ENCODE results near the gene TRERF1. TPM values are rescaled to one million over a fixed set of nuclear protein-coding genes. Genes with fewer than 3 reads are reported as not detected.

Gene TRERF1
- total RNA-seq, 1 donor from 2014 or later, result 6.2 TPM

DNA sequence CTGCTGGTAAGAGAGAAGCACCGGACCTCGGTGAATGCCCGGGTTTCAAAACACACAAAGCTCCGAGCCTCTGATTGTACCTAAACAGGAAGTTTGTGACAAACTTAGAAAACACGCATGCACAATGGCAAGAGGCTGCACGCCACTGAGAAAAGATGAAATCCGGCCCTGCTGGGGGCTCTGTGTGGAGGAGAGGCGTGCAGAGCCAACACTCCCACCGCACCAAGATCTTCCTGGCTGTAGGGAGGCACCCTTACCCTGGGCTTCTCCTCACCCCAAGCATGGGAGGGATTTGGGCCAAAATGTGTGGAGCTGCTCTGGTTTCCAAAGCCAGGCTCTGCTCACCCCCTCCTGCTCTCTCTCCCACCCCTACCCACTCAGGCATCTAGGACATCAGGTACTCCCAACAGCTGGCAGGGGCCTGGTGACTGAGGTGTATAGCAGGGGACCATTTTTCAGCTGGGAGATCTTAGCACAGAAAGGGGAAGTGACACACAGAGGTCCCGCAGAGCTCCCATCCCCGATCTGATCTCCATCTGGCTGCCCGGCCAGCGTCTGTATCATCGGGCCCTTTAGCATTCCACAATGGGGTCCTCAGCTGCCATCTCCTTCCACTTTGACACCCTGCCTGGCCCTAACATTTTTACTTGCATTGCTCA lies 84.2 kb downstream of the TRERF1 start:
- DNase-seq, result no peak

- no peak for DNase-seq
Measured at GRCh38 chr6:42366999-42367352, 84.8 kb downstream of the TRERF1 start.

DNA sequence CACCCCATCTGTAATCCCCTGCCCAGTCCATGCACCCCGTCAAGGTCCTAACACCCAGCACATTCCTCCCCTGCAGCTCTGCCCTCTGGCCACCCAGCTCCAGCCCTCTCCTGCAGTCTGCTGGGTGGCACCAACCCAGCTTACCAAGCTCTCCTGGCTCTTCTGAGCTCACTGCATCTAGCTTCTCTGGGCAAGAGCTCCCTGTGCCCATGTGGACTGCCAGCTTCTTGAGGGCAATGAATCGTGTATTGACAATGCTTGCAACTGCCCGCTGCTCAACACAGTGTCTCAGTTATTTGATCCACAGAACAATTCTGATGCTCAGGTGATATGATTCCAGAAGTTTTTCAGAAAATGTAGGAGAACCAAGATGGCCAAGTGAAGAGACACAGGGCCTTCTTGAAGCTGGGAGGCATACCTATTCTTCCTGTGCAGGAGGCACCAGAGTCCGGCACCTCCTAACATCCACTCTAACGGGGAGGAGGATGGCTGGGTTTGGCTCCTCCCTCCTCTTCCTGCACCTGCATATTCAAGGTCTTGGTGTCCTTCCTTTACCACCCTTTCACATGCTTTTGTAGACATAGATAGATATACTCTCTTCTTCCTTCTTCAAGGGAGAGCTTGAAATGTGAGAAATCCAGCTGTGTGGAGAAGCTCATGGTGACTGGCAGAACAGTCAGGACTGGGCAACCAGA lies 85.6 kb downstream of the TRERF1 start:
- DNase-seq, result no peak

GRCh38 chr6:42365021-42365420 lies 86.7 kb downstream of the TRERF1 start:
- no peak for DNase-seq

GRCh38 chr6:42363926-42364849 lies 87.5 kb downstream of the TRERF1 start:
- DNase-seq, result no peak

DNA sequence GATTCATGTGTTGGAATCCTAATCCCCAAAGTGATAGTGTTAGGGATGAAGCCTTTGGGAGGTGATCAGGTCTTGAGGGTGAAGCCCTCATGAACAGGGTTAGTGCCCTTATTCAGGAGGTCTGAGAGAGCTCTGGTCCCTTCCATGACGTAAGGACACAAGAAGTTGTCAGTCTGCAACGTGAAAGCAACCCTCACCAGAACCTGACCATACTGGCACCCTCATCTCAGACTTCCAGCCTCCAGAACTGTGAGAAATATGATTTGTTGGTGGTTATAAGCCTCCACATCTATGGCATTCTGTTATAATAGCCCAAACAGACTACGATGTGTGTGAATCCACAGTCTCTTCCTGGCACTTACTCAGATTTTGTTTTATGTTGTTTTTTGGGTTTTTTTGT lies 90.7 kb downstream of the TRERF1 start:
- DNase-seq, result no peak

DNA sequence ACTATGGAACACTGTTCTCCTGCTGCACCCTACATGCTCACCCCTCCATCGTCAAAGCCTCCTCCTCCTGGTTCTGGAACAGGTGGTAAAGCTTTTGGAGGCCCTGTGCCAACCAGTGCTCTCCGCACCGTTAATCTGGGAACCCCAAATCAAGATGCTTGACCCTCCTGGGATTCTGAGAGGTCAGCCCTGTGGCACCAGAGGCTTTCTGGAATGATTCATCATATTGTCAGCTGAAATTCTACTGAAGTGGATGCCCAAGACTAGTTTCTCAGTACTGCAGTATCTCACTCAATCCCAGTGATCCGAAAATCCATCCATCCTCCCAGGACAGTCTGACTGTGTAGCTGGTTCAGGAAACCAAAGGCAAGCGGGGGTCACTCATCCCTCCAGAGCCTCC lies 92.7 kb downstream of the TRERF1 start:
- no peak for DNase-seq

DNA sequence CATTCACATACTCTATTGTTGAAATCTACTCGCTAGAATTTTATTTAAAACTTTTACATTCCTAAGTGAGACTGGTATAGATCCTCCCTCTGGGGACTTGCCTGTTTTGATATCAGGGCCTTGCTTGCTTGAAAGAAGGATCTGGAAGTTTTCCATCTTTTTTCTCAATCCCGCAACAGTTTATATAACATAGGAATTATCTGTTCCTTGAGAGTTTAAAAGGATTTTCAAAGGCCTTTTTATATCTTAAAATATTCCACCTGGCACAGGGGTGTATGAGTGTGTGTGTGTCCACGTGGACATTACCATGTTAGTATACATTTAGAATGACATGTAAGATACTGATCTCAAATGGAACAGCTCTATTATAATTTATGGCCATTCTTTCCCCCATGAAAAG lies 96.3 kb downstream of the TRERF1 start:
- DNase-seq, result no peak

GRCh38 chr6:42354702-42355101 lies 97.0 kb downstream of the TRERF1 start:
- no peak for DNase-seq

DNA sequence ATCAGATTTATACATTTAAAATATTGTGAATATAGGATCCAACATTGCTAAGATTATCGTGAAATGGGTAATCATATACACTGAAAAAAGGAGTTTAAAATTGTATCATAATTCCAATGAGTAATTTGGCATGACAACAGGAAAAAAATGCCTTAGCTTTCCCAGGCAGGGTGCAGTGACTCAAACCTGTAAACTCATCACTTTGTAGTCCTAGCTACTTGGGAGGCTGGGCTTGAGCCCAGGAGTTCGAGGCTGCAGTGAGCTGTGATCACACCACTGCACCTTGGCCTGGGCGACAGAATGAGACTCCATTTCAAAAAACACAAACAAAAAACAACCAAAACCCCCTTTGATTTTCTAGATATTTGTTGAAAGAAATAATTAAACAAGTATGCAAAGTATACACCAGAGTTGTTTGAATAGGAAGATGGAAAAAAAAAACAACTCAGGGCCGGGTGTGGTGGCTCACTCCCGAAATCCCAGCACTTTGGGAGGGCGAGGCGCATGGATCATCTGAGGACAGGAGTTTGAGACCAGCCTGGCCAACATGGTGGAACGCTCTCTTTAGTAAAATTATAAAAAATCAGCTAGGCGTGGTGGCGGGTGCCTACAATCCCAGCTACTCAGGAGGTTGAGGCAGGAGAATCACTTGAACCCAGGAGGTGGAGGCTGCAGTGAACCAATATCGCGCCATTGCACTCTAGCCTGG lies 98.7 kb downstream of the TRERF1 start:
- no peak for DNase-seq

GRCh38 chr6:42350911-42351310 lies 100.8 kb downstream of the TRERF1 start:
- DNase-seq, result no peak

DNA sequence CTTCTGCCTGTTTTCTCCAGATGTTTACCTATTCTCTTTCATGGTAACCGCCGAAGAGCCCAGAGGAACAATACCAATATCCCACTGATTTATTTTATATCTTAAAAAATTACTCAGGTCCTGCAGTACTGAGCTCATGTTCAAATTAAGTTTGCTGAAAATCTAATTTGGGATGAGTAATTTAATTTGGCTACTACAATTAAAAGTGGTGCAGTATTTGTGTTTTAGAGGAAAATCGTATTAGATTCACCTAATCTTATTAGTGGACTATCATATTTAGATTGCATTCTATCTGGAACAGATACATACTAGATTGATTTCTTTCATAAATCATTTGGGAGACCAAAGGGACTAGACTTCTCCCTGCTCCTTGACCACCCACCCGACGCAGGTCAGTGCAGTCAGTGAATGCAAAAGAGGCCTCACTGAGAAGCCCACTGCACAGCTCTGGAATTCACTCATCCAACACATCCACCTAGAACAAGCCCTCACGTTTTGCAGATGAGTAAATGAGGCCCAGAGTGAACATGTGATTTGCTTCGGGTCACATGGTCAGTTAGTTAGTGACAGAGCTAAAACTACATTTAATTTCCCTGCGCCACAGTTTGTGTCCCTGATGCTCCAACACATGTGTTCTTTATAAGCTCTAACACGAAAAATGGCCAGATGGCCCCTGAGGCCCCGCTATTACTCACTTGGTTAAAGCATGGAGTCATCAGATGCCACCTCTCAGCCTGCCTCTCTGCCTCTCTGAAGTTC lies 101.8 kb downstream of the TRERF1 start:
- no peak for DNase-seq

DNA sequence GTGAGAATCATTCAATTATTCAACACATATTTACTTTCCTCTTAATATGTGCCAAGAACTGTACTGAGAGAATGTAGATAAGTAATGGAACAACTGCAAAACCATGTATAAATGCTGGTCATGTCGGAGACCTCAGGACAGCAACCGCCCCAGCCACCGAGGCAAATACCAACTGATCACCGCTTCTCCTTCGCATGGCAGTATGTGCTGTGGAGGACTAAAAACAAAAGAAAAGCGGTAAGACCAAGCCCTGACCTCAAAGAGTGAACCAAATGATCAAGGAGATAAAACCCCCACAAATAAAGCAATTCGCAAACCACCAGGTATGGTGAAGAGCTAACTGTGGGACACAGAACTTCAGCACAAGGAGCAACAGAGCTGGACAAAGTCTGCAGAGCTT lies 104.3 kb downstream of the TRERF1 start:
- no peak for DNase-seq

- DNase-seq, result no peak
Measured at GRCh38 chr6:42345696-42346416, 105.9 kb downstream of the TRERF1 start.

DNA sequence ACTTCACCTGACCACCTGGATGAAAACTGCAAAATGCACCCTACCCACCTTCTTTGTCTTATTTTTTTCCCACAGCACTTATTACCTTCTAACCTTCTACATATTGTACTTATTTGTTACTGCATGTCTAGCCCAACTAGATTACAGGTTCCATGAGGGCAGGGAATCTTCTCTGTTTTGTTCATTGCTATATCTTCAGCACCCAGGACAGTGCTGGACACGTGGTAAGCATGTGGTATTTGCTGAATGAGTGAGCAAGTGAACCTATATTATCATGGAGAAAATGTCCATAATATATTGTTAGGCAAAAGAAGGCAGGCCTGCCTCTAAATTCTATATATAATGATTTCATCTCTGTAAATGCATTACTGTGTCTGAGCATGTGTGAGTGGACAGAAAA lies 107.0 kb downstream of the TRERF1 start:
- no peak for DNase-seq

DNA sequence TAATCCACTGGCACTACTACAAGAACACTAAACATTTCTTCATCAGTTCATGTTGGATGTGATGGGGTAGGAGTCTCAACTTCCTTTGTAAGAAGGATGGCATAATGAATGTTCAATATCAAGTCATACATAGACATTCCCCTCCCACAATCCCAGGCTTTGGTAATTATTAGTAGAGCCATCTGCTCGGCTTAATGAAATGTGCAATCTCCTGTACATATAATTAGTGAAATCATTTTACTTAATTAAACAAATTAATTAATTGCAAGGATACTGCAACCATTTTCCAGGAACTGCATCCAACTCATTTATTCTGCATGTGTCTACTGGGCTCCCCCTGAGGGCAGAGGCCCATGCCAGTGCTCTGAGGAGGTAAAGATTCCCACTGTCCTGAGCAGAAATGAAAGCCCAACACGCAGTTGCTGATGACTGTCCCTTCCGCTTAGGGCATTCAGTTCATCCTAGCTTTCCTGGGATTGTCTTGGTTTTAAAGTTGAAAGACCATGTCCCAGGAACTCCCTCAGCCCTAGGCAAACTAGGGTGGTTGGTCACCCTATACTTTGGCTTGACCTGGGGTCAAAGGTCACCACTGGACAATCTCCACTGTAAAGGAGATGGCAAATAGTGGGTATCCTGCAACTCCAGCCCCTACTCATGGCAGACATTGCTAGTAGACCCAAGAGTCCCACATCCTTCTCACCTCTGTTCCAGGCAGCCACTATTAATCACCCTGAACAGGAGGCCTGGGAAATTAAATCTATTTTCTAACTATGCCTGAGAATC lies 109.8 kb downstream of the TRERF1 start:
- DNase-seq, result no peak

DNA sequence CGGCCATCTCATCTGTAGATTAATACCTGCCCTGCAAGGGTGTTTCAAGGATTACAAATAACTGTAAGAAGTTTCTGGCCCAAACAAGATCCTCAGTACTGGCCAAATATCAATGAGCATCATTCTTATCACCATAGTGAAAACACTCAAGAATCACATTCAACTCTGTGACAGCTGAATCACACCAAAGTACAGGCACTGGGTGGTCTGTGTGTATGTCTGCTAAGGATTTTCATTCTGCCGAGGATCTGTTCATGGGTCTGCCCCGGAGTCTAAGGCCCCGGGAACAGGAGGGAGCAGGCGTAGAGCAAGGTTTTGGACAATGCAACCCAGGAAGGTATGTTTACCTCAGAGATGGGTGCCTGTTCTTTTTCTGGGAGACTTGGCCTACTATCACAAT lies 110.5 kb downstream of the TRERF1 start:
- no peak for DNase-seq

GRCh38 chr6:42340511-42340910 lies 111.2 kb downstream of the TRERF1 start:
- no peak for DNase-seq

DNA sequence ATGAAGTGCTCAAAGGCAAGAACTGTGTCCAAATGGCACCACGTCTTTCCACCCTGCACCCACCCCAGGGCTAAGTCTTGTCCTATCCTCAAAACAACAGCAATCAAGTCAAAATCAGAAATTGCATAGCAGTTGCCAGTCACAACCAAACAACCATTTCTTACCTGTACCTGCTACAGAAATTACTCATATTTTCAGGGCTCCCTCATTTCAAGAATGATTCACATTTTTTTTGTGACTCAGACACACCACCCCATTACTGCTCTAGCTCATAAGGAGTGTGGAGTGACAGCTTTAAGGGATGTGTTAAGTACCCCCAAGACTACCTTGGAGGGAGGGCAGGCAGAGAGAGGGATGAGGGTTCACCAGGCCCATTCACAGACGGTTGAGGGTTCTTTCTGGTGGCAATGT lies 111.7 kb downstream of the TRERF1 start:
- no peak for DNase-seq

DNA sequence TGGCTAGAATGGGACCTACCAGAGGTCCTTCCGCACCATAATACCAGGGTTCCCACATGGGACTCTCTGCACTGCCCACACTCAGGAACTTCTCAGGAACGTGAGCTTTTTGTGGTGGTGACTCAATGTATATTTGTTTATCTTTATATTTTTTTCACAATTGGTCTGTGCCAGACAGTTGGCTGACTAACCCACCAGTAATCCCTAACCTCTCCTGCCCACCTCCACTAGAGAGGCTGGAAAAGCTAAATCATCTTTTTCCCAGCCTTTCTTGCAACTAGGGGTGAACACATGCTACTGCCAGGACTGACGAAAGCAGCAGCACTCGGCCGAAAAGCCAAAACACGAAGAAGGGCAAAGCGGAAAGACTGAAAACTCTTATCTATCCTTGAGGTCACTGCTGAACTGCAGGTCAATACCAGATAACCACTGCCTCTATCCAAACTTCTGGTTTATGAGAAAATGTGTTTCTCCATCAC lies 112.9 kb downstream of the TRERF1 start:
- no peak for DNase-seq

Data from skin of body (tissue), 2 donors.